Measurements from ENCODE around the gene ATP8A1.
"Not testable (repeated sequence)": the region's sequence is repeated elsewhere in the genome, so short reads cannot be mapped to it uniquely, and the experiment has no call there.

GRCh38 chr4:42486156-42486555 is 170.7 kb downstream of the ATP8A1 start:
- TF ChIP-seq POLR2AphosphoS5 (IDR thresholded peaks at IDR 0.05; ENCODE audit: low read depth, low read length); CTCF (IDR thresholded peaks at IDR 0.05); REST (IDR thresholded peaks at IDR 0.05; ENCODE audit: insufficient read depth in 1 of 2, low read depth in 2 of 2, low read length in 1 of 2); SIN3A (IDR thresholded peaks at IDR 0.05; ENCODE audit: borderline replicate concordance, insufficient read depth, low read depth, low read length): not testable (repeated sequence)
